ENCODE results near the gene PKN3.

The PKN3 gene

GRCh38 chr9:128683340-128684064, 18.8 kb upstream of the PKN3 start:
- H3K27me3 ChIP-seq (ENCODE audit: control insufficient read depth in 1 of 2, insufficient read depth in 2 of 2, low read length in 2 of 2): peaks cover 5 to 22% of the 10 kb centered on the region in 2 donors
- peak overlapping the region; percentile 62 to 68 for H3K9ac ChIP-seq (ENCODE audit: low read length in 2 of 2)
- H3K4me3 ChIP-seq (ENCODE audit: low read length in 2 of 2): peak overlapping the region; percentile 44 to 67
- no peaks in the 10 kb centered on the region for H3K9me3 ChIP-seq (ENCODE audit: control insufficient read depth in 2 of 2, low read length in 2 of 2)
- H3K36me3 ChIP-seq (ENCODE audit: control insufficient read depth in 2 of 2, insufficient read depth in 2 of 2, low read length in 2 of 2): no peaks in the 10 kb centered on the region
- no peak overlapping the region for H3K27ac ChIP-seq (ENCODE audit: low read length)
- peaks cover 11% of the 10 kb centered on the region for H3K4me1 ChIP-seq (ENCODE audit: control insufficient read depth, insufficient read depth, low read length)

- Histone ChIP-seq H3K36me3 (ENCODE audit: control insufficient read depth in 2 of 2, insufficient read depth in 2 of 2, low read length in 2 of 2) (no peaks in the 10 kb centered on the region), H3K4me3 (ENCODE audit: low read length in 2 of 2) (peak overlapping the region; percentile 44 to 67), H3K4me1 (ENCODE audit: control insufficient read depth, insufficient read depth, low read length) (peaks cover 11% of the 10 kb centered on the region), H3K27ac (ENCODE audit: low read length) (no peak overlapping the region), H3K9ac (ENCODE audit: low read length in 2 of 2) (peak overlapping the region; percentile 62 to 68), H3K27me3 (ENCODE audit: control insufficient read depth in 1 of 2, insufficient read depth in 2 of 2, low read length in 2 of 2) (peaks cover 5 to 22% of the 10 kb centered on the region in 2 donors), H3K9me3 (ENCODE audit: control insufficient read depth in 2 of 2, low read length in 2 of 2) (no peaks in the 10 kb centered on the region)
Observed at GRCh38 chr9:128684065-128684324, 18.3 kb upstream of the PKN3 start.

GRCh38 chr9:128684325-128685199, 17.7 kb upstream of the PKN3 start:
- no peaks in the 10 kb centered on the region for H3K36me3 ChIP-seq (ENCODE audit: control insufficient read depth in 2 of 2, insufficient read depth in 2 of 2, low read length in 2 of 2)
- H3K9me3 ChIP-seq (ENCODE audit: control insufficient read depth in 2 of 2, low read length in 2 of 2): no peaks in the 10 kb centered on the region
- H3K4me3 ChIP-seq (ENCODE audit: low read length in 2 of 2): peak overlapping the region; percentile 44 to 67
- no peak overlapping the region for H3K27ac ChIP-seq (ENCODE audit: low read length)
- H3K27me3 ChIP-seq (ENCODE audit: control insufficient read depth in 1 of 2, insufficient read depth in 2 of 2, low read length in 2 of 2): peaks cover 5 to 22% of the 10 kb centered on the region in 2 donors
- H3K4me1 ChIP-seq (ENCODE audit: control insufficient read depth, insufficient read depth, low read length): peaks cover 11% of the 10 kb centered on the region
- H3K9ac ChIP-seq (ENCODE audit: low read length in 2 of 2): peak overlapping the region; percentile 62 to 68

- H3K9ac ChIP-seq (ENCODE audit: low read length in 2 of 2): no peak overlapping the region
- H3K27me3 ChIP-seq (ENCODE audit: control insufficient read depth in 1 of 2, insufficient read depth in 2 of 2, low read length in 2 of 2): peaks cover 5 to 22% of the 10 kb centered on the region in 2 donors
- no peak overlapping the region for H3K27ac ChIP-seq (ENCODE audit: low read length)
- peaks cover 17% of the 10 kb centered on the region for H3K4me1 ChIP-seq (ENCODE audit: control insufficient read depth, insufficient read depth, low read length)
- no peak overlapping the region for H3K4me3 ChIP-seq (ENCODE audit: low read length in 2 of 2)
- H3K36me3 ChIP-seq (ENCODE audit: control insufficient read depth in 2 of 2, insufficient read depth in 2 of 2, low read length in 2 of 2): no peaks in the 10 kb centered on the region
- H3K9me3 ChIP-seq (ENCODE audit: control insufficient read depth in 2 of 2, low read length in 2 of 2): no peaks in the 10 kb centered on the region
Observed at GRCh38 chr9:128685636-128686489, 16.4 kb upstream of the PKN3 start.

- peaks cover 5 to 22% of the 10 kb centered on the region in 2 donors for H3K27me3 ChIP-seq (ENCODE audit: control insufficient read depth in 1 of 2, insufficient read depth in 2 of 2, low read length in 2 of 2)
- H3K36me3 ChIP-seq (ENCODE audit: control insufficient read depth in 2 of 2, insufficient read depth in 2 of 2, low read length in 2 of 2): peaks cover 4 to 5% of the 10 kb centered on the region in 2 donors
- H3K4me3 ChIP-seq (ENCODE audit: low read length in 2 of 2): no peak overlapping the region
- H3K9me3 ChIP-seq (ENCODE audit: control insufficient read depth in 2 of 2, low read length in 2 of 2): no peaks in the 10 kb centered on the region
- H3K9ac ChIP-seq (ENCODE audit: low read length in 2 of 2): no peak overlapping the region
- no peak overlapping the region for H3K27ac ChIP-seq (ENCODE audit: low read length)
- H3K4me1 ChIP-seq (ENCODE audit: control insufficient read depth, insufficient read depth, low read length): peaks cover 17% of the 10 kb centered on the region
Observed at GRCh38 chr9:128687453-128687852, 14.8 kb upstream of the PKN3 start.

- Histone ChIP-seq H3K4me1 (ENCODE audit: control insufficient read depth, insufficient read depth, low read length) (peaks cover 13% of the 10 kb centered on the region), H3K36me3 (ENCODE audit: control insufficient read depth in 2 of 2, insufficient read depth in 2 of 2, low read length in 2 of 2) (peaks cover 12 to 15% of the 10 kb centered on the region in 2 donors), H3K9me3 (ENCODE audit: control insufficient read depth in 2 of 2, low read length in 2 of 2) (no peaks in the 10 kb centered on the region), H3K27me3 (ENCODE audit: control insufficient read depth in 1 of 2, insufficient read depth in 2 of 2, low read length in 2 of 2) (peaks cover 5 to 18% of the 10 kb centered on the region in 2 donors), H3K27ac (ENCODE audit: low read length) (peak within 1 kb of the TSS; percentile 76), H3K9ac (ENCODE audit: low read length in 2 of 2) (peak within 1 kb of the TSS; percentile 74 to 93), H3K4me3 (ENCODE audit: low read length in 2 of 2) (peak within 1 kb of the TSS; percentile 85 to 96)
Observed at GRCh38 chr9:128688501-128689292, 13.6 kb upstream of the PKN3 start, which contains the start of gene SET. TSS of gene SET (plus strand) at chr9:128689222. CDS start at chr9:128689583, 361 bp downstream.

GRCh38 chr9:128689293-128689774, 13.0 kb upstream of the PKN3 start:
- H3K27ac ChIP-seq (ENCODE audit: low read length): no peak overlapping the region
- H3K4me1 ChIP-seq (ENCODE audit: control insufficient read depth, insufficient read depth, low read length): peaks cover 12% of the 10 kb centered on the region

GRCh38 chr9:128689820-128690683, 12.3 kb upstream of the PKN3 start:
- H3K4me3 ChIP-seq (ENCODE audit: low read length in 2 of 2): peak overlapping the region; percentile 85 to 96
- H3K9ac ChIP-seq (ENCODE audit: low read length in 2 of 2): peak overlapping the region; percentile 71 to 93
- H3K4me1 ChIP-seq (ENCODE audit: control insufficient read depth, insufficient read depth, low read length): peaks cover 6% of the 10 kb centered on the region
- H3K27ac ChIP-seq (ENCODE audit: low read length): no peak overlapping the region
- no peaks in the 10 kb centered on the region for H3K9me3 ChIP-seq (ENCODE audit: control insufficient read depth in 2 of 2, low read length in 2 of 2)
- peaks cover 0 to 7% of the 10 kb centered on the region in 2 donors for H3K27me3 ChIP-seq (ENCODE audit: control insufficient read depth in 1 of 2, insufficient read depth in 2 of 2, low read length in 2 of 2)
- H3K36me3 ChIP-seq (ENCODE audit: control insufficient read depth in 2 of 2, insufficient read depth in 2 of 2, low read length in 2 of 2): peaks cover 18 to 22% of the 10 kb centered on the region in 2 donors

More at GRCh38 chr9:128689293-128689774, 13.0 kb upstream of the PKN3 start:
- Histone ChIP-seq H3K4me3 (ENCODE audit: low read length in 2 of 2) (peak overlapping the region; percentile 31 to 68), H3K9me3 (ENCODE audit: control insufficient read depth in 2 of 2, low read length in 2 of 2) (no peaks in the 10 kb centered on the region), H3K27me3 (ENCODE audit: control insufficient read depth in 1 of 2, insufficient read depth in 2 of 2, low read length in 2 of 2) (peaks cover 3 to 14% of the 10 kb centered on the region in 2 donors), H3K9ac (ENCODE audit: low read length in 2 of 2) (peak overlapping the region in 1 of 2 donors; percentile 62), H3K36me3 (ENCODE audit: control insufficient read depth in 2 of 2, insufficient read depth in 2 of 2, low read length in 2 of 2) (peaks cover 14 to 20% of the 10 kb centered on the region in 2 donors)

- Histone ChIP-seq H3K9ac (ENCODE audit: low read length in 2 of 2) (peak overlapping the region; percentile 71 to 93), H3K4me3 (ENCODE audit: low read length in 2 of 2) (peak overlapping the region; percentile 85 to 96), H3K27ac (ENCODE audit: low read length) (no peak overlapping the region), H3K9me3 (ENCODE audit: control insufficient read depth in 2 of 2, low read length in 2 of 2) (no peaks in the 10 kb centered on the region), H3K4me1 (ENCODE audit: control insufficient read depth, insufficient read depth, low read length) (peaks cover 6% of the 10 kb centered on the region), H3K27me3 (ENCODE audit: control insufficient read depth in 1 of 2, insufficient read depth in 2 of 2, low read length in 2 of 2) (peaks cover 0 to 6% of the 10 kb centered on the region in 2 donors), H3K36me3 (ENCODE audit: control insufficient read depth in 2 of 2, insufficient read depth in 2 of 2, low read length in 2 of 2) (peaks cover 20 to 24% of the 10 kb centered on the region in 2 donors)
Observed at GRCh38 chr9:128690684-128691034, 11.6 kb upstream of the PKN3 start.
